GM18517 (cell line): ENCODE measurements around the gene PHLPP1.
"Not testable (repeated sequence)": the region's sequence is repeated elsewhere in the genome, so short reads cannot be mapped to it uniquely, and the experiment has no call there.

Source experiments
- ATAC-seq: cut with Tn5 transposase; IDR thresholded peaks from one replicate; pipeline ENCODE4 v1.9.1; 2021; ENCODE audit warnings: mild to moderate bottlenecking, moderate library complexity; ENCODE audit not compliant: unreplicated experiment

Gene PHLPP1

DNA sequence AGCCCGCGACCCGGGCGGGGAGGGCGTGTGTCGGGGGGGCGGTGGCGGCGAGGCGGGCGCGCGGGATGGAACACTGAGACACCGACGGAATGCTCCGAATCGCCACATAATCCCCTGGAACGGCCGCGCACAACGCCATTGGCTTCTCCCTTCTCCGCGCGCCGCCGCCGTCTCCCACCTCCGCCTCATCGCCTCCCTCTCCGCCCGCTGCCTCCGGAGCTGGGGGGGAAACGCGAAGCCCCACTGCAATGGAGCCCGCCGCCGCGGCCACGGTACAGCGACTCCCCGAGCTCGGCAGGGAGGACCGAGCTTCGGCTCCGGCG, at the start of gene PHLPP1:
PHLPP1 (plus strand) TSS at position 106 of the 323 bp plus-strand sequence; CDS start at position 249, 143 bp downstream.
- ATAC-seq: peak; percentile 1

DNA sequence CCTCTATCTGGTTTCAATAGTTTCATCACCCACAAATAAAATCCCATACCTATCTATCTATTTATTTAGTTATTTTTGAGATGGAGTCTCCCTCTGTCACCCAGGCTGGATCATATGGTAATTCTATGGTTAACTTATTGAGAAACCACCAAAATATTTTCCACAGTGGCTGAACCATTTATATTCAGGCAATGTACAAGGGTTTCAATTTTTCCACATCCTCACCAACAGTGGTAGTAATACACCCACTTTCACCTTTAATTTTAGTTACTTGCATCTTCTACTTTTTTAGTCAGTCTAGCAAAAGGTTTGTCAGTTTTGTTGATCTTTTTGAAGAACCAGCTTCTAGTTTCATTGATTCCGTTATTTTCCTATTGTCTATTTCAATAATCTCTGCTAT, 46.1 kb upstream of the PHLPP1 start:
- no peak for ATAC-seq

DNA sequence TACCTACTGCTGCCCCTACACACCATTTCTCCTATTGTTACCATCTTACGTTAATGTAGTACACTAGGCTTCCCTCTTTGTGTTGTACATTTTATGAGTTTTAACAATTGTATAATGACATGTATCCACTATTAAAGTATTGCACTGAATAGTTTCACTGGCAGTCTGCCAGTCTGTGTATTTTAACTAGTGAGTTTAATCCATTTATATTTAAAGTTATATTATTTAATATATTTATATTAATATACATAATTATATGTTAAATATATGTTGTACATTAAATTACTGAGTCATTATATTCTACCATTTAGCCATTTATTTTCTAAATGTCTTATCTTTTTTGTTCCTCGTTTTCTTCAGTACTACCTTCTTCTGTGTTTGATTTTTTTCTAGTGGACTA, 44.8 kb upstream of the PHLPP1 start:
- ATAC-seq: no peak

DNA sequence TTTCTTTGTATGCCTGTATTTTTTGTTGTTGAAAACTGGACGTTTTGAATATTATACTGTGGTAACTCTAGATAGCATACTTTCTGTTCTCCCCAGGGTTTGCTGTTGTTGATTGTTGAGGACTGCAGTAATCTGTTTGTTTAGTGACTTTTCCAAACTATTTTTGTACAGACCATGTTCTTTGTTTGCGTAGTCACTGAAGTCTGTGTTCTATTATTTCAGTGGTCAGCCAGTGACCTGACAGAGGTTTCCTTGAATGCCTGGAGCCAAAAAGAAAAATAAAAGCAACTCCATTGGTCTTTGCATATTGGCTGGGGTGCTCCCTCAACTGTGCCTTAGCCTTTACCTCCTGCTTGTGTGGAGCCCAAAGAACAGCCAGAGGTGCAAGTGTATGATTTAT, 42.7 kb upstream of the PHLPP1 start:
- no peak for ATAC-seq

DNA sequence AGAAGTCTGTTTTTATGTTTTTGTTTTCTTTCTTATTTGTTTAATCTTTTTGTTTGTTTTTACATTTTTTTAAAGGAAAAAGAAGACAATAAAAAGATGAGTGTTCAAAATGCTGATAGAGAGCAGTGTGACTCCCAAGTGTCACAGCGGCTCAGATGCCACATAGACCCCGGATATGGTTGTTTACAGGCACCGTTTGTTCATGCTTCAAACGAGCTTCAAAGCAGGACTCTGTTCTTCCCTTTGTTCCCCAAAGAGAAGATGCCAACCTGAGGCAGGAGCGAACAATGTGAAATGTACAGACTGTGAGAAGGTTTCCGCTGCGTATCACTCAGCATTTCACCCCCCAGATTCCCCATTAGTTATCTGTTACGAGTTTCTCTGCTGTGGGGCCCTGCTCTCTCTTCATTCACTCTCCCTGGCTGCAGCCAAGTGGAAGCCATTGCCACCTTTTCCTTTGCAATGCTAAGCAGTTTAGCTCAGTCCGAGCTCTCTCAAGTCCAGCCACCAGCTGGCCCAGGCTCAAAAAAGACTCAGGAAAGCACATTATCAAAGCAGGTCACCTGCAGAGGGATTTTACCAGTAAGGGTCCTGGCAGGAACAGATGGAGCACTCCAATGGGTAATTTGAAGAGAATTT, 36.4 kb upstream of the PHLPP1 start:
- no peak for ATAC-seq

DNA sequence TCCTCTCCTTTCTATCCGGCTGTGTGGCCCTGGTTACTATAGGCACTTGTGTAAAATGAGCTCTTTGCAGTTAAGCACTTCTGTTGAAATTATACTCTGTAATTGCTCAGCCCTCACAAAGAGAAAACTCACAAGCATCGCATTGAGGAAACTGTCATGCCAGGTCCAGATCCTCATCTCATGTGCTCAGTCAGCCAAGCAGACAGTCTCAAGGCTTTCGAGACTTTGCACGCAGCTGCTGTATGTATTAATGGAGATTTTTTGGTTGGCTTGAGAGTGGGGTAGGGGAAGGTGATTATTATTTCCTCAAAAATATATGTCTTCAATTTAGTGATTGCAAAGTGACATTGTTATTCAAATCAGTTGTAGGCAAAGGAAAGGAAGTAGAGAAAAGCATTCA, 33.0 kb upstream of the PHLPP1 start:
- no peak for ATAC-seq

DNA sequence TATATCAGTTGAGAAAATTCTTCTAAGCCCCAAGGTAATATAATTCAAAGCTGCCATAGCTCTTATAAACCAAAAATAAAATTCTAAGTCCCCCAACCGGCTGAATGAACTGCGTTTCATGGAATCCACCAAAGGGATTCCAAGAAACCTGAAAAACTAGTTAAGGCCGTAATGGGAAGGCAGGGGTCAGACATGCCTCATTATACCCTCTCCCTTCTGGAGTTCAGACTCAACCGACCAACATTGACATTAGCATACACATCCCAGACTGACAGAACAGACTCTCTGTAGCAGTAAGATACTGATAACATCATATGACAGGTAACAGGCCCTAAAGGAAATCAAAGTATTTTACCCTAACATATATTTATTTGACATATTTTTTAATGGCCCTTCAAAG, 31.4 kb upstream of the PHLPP1 start:
- ATAC-seq: no peak

DNA sequence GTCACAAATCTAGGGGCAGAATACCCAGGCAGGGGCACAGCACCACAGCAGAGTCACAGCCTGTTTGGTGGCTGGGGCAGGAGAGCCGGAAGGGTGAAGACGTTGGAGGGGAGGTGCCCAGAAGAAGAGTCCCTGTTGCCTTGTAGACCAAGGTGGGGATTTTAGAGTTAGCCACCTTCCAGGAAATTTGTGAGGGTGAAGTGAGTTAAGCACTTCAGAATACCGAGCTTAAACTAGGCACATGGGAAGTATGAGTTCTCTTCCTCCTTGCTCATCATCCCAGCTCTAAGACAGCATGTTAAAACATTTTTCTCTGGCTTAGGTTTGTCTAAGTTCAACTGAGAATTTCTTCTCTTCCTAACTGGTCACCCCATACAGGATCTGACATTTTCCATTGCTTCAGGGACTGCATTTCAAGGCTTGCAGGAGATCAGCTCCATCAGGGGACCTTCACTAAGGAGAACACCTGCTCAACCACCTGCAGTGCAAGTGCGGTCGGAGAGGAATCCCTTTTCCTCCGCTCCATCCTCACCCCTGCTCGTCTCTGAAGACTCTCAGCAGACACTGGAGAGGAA, 26.5 kb upstream of the PHLPP1 start:
- ATAC-seq: no peak

DNA sequence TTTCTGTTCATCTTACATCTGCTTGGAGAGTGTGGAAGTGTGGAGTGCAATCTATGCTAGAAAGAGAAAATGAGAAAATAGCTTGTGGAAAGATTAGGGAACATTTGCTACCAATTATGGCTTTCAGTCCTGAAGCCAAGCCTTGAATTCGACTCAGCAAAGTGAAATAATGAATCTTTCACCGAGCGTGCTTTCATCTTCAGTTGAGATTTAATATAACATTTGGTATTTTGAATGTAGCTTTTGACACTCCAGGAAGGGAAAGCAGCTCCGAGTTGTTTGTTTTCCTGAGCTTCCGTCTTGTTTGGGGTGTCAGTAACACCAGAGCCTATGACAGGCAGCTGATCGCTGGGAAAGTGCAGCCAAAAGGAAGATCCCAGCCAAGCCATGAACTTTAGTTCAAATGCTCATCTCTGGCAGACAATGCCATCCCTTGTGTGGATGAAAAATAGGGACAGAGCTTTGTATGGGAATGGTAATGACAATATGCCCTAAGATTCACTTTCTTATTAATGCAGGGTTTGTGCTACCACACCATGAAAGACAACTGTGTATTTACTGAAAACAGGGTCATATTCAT, 25.0 kb upstream of the PHLPP1 start:
- ATAC-seq: no peak

DNA sequence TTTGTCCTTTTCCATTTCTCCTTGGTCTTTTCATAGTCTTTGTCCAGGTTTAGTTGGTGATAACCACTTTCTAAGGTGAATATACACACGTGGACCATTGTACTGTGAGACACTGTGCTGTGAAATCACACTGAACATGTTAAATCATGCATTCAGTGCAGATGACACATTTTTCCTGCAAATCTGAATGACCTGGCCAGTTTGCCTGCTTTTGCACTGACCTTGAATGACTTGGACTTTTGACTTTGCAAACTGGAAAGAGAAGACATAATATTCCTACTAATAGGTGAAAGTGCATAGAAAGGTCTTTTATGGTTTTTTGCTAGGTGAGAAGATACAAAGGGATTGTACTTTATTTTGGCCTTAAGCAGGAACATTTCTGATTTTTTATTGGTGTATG, 21.7 kb upstream of the PHLPP1 start:
- ATAC-seq: no peak

DNA sequence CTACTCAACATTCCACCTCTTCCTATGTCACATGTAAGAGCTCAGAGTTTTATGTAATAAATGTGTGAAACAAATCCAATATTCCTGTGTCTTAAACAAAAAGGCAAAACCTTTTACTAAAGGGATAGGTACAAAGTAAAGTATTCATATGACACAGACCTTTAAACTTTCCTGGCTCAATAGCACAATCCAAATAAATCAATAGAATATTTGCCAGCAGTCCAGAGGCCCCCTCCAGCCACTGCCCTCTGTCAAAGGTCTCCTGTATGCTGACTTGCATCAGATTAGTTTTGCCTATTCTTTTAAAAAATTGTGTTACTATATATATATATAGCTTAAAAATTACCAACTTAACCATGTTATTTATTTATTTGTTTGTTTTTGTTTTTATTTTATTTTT, 17.7 kb upstream of the PHLPP1 start:
- no peak for ATAC-seq

DNA sequence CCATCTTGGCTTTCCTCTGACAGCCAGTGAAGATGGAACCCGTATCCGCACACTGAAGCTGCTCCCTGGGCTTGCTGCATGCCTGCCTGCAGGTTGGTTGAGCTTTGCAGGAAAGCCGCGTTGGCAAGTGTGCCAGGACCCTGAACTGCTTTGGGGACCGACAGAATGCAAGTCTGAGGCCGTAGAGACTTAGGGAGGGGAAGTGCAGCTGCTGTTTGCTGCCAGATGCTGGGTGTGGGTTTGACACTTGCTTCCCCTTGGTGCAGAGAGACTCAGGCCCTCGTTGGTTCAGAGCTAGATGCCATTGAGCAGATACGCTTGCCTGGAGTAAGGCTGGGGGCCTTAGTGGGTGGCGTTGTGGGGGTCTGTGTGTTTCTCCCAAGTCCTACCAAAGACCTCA, 13.1 kb upstream of the PHLPP1 start:
- ATAC-seq: no peak

DNA sequence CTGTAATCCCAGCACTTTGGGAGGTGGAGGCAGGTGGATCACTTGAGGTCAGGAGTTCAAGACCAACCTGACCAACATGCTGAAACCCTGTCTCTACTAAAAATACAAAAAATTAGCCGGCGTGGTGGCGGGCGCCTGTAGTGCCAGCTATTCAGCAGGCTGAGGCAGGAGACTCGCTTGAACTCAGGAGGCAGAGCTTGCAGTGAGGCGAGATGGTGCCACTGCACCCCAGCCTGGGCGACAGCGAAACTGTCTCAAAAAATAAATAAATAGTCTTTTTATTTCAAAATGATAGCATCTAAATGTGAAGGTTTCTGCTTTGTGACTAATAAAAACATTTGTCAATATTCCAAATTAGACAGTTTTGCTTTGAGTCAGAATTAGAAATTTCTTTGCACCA, 8.5 kb upstream of the PHLPP1 start:
- ATAC-seq: not testable (repeated sequence)

DNA sequence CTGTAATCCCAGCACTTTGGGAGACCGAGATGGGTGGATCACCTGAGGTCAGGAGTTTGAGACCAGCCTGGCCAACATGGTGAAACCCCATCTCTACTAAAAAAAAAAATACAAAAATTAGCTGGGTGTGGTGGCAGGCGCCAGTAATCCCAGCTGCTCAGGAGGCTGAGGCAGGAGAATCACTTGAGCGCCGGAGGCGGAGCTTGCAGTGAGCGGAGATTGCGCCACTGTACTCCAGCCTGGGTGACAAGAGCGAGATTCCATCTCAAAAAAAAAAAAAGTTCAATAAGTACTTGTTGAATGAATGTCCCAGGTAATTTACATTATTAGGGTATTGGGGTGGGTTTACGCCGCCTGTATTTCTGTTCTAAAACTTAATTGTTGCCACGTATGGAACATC, 5.4 kb upstream of the PHLPP1 start:
- ATAC-seq: not testable (repeated sequence)

DNA sequence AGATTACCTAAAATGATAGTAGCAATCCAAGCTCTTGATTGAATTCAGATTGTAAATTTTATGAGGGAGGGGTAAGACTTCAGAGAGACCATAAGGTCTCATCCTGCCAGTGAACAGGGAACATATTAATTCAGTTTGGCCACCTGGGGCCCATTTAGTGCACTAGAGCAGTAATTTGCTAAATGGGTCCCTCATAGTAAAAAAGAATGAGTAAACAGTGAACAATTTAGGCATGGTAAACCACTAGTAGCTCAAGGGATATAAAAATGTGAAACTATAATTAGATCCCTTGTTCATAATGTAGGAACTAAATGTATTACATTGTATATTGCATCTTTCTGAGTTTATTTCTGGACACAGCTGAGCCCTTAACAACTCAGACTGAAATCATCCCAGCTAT, 4.9 kb upstream of the PHLPP1 start:
- ATAC-seq: no peak

DNA sequence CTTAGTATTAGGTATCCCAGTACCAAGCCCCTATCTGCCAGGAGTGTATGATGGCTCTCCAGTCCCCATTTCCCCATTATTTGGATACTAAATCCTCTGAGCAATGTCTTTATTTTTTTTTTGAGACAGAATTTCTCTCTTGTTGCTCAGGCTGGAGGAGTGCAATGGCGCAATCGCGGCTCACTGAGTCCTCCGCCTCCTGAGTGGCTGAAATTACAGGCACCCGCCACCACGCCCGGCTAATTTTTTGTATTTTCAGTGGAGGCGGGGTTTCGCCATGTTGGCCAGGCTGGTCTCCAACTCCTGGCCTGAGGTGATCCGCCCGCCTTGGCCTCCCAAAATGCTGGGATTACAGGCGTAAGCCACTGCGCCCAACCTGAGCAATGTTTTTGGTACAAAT, 3.6 kb upstream of the PHLPP1 start:
- no peak for ATAC-seq

DNA sequence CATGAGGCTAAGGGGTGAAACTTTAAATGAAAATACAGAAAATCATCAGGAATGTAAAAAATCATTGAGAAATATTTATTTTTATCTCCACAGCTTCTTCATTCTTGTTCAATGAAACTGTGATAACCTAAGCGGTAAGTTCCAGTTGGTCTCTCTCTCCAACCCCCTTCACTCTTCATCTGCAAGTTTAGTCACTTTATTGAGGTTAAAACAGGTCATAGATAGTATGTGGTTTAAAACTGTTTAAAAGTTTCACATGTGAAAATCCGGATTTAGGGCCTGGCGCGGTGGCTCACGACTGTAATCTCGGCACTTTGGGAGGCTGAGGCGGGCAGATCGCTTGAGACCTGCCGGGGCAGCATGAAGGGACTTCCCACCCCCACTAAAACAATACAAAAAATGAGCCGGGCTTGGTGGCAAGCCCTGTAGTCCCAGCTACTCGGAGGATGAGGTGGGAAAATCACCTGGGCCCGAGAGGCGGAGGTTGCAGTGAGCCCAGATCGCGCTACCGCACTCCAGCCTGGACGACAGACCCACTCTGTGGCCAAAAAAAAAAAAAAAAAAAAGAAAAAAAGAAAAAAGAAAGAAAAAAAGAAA, 1.6 kb upstream of the PHLPP1 start:
- ATAC-seq: no peak

DNA sequence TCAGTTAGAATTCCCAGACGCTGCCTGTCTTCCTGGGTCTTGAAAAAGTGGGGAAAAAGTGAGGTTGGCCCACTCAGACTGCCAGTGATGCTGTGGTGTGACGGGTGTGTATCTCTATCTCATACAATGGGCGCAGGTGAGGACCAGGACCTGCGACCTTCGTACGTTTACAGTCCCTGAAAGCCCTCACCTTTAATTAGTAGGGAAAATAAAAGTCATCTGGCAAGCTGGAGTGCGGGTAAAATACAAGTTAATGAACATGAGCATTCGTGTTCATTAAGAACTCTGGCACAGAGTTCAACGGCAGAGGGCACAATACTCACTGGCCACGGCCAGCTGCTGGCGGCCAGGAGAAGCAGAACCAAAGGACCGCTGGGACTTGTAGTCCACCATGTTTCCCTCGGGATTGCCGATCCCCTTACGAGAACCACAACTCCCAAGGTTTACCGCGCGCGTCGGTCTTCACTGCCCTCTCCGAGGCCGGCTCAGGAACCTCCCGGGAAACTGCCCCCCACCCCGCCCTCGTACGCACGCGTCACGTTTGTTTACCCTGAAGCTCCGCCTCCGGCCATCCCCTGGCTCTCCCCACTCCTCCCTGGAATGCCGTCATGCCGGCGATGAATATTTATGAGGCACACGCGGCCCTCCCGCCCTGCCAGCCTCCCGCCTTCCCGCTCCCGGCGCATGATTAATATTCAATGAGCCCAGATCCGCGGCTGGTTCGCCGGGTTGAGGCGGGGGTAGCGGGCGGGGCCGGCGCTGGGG, 488 bp upstream of the PHLPP1 start:
- peak; percentile 73 for ATAC-seq

DNA sequence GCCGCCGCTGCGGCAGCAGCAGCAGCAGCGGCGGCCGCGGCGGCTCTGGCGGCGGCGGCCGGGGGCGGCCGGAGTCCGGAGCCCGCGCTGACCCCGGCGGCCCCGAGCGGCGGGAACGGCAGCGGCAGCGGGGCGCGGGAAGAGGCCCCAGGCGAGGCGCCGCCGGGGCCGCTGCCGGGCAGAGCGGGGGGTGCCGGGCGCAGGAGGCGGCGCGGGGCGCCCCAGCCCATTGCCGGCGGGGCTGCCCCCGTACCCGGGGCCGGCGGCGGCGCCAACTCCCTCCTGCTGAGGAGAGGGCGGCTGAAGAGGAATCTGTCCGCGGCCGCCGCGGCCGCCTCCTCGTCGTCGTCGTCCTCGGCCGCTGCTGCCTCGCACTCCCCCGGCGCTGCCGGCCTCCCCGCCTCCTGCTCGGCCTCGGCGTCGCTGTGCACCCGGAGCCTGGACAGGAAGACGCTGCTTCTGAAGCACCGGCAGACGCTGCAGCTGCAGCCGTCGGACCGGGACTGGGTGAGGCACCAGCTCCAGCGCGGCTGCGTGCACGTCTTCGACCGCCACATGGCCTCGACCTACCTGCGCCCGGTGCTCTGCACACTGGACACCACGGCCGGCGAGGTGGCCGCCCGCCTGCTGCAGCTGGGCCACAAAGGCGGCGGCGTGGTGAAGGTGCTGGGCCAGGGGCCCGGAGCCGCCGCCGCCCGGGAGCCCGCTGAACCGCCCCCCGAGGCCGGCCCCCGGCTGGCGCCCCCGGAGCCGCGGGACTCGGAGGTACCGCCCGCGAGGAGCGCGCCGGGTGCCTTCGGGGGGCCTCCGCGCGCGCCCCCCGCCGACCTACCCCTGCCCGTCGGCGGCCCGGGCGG, 646 bp downstream of the PHLPP1 start:
- ATAC-seq: peak; percentile 36

DNA sequence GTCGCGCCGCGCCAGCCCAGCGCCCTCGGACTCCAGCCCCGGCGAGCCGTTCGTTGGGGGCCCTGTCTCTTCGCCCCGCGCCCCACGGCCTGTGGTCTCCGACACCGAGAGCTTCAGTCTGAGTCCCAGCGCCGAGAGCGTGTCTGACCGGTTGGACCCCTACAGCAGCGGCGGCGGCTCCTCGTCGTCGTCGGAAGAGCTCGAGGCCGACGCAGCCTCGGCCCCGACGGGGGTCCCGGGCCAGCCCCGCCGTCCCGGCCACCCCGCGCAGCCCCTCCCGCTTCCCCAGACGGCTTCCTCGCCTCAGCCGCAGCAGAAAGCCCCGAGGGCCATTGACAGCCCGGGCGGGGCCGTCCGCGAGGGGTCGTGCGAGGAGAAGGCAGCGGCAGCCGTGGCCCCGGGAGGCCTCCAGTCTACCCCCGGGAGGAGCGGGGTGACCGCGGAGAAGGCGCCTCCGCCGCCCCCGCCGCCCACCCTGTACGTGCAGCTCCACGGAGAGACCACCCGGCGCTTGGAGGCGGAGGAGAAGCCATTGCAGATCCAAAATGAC, 1.4 kb downstream of the PHLPP1 start:
- peak; percentile 16 for ATAC-seq
